HCT116 (cell line): Measurements from ENCODE around the gene CRISP1. TPM values are rescaled to one million over a fixed set of nuclear protein-coding genes. Genes with fewer than 3 reads are reported as not detected.

Experiments used
- ATAC-seq: fragments of 200-7000 bp; cut with Tn5 transposase; 2 replicates; pipeline ENCODE4 v1.9.1; 2020; ENCODE audit warnings: mild to moderate bottlenecking, moderate library complexity
- BruUV-seq: library from RNA; stranded (reverse); fragments of 400-500 nt; replicated peaks from 2 replicates; lab custom pipeline; 2021; lab: Mats Ljungman, UMichigan
- CTCF ChIA-PET: fragments of 300-600 bp; sonication (Branson Sonifier 250); formaldehyde crosslinking; loops from one replicate; lab custom pipeline; 2021; ENCODE audit warnings: antibody characterized with exemption; lab: Charles Lee
- POLR2A ChIA-PET: fragments of 300-600, 350-600 bp; sonication (Branson Sonifier 250); formaldehyde crosslinking; loops from one replicate; lab custom pipeline; 2021; ENCODE audit warnings: antibody characterized with exemption; lab: Charles Lee
- RAD21 ChIA-PET, 2 experiments: fragments of 300-600 bp; sonication (Branson Sonifier 250); formaldehyde crosslinking; loops; one replicate each; lab custom pipeline; 2023; ENCODE audit warnings: low total read pairs in 2 of 2; ENCODE audit not compliant: uncharacterized antibody in 2 of 2, unreplicated experiment in 2 of 2, low non-redundant PET in 1 of 2; lab: Charles Lee
- DNase-seq: peaks from one replicate; pipeline ENCODE4 v3.0.0-alpha.2; 2010; ENCODE audit warnings: low read depth, low spot score
- H2AFZ ChIP-seq: fragments of 200-600 bp; shearing (Covaris generic), sonication (generic); 2 replicates; pipeline ENCODE4 v1.6.1; 2017; ENCODE audit warnings: low read depth, mixed run types, mixed read lengths, antibody characterized with exemption, low read length; ENCODE audit not compliant: poor library complexity, severe bottlenecking
- H3K27ac ChIP-seq: 2 replicates; pipeline ENCODE4 v1.5.1; 2012; ENCODE audit warnings: low read depth, low read length
- H3K27me3 ChIP-seq: fragments of 200-600 bp; sonication (generic); 2 replicates; pipeline ENCODE4 v1.6.1; 2016; ENCODE audit warnings: mixed run types, low read length, mixed read lengths; ENCODE audit not compliant: insufficient read depth
- H3K36me3 ChIP-seq, 2 experiments: fragments of 200-500 bp in 1 of 2; fragments of 200-600 bp in 1 of 2; sonication (Bioruptor generic) in 1 of 2; sonication (generic) in 1 of 2; 2 replicates each; pipeline versions ENCODE4 v1.5.1 to v1.6.1; 2014 to 2016; ENCODE audit warnings: low read length in 2 of 2, inconsistent platforms in 1 of 2, mixed read lengths in 1 of 2, mixed run types in 1 of 2; ENCODE audit not compliant: insufficient read depth in 2 of 2, control insufficient read depth in 1 of 2
- H3K4me1 ChIP-seq, 2 experiments: fragments of 200-600 bp in 1 of 2; sonication (generic) in 1 of 2; 2 replicates each; pipeline versions ENCODE4 v1.5.1 to v1.6.1; 2012 to 2017; ENCODE audit warnings: low read length in 2 of 2, inconsistent platforms in 1 of 2, mild to moderate bottlenecking in 1 of 2, mixed read lengths in 1 of 2, mixed run types in 1 of 2, moderate library complexity in 1 of 2; ENCODE audit not compliant: insufficient read depth in 2 of 2, control insufficient read depth in 1 of 2
- H3K4me2 ChIP-seq: fragments of 200-600 bp; sonication (generic); 2 replicates; pipeline ENCODE4 v1.6.1; 2017; ENCODE audit warnings: mixed run types, low read length, mixed read lengths
- H3K4me3 ChIP-seq, 2 experiments: fragments of 200-600 bp in 1 of 2; sonication (generic) in 1 of 2; replicated peaks in 1 of 2; 2 replicates each; pipeline ENCODE4 v1.5.1; 2011 to 2016; ENCODE audit warnings: low read length in 2 of 2, control low read depth in 1 of 2, low read depth in 1 of 2, mild to moderate bottlenecking in 1 of 2, mixed read lengths in 1 of 2, mixed run types in 1 of 2
- H3K79me2 ChIP-seq: fragments of 200-600 bp; sonication (generic); 2 replicates; pipeline ENCODE4 v1.6.1; 2017; ENCODE audit warnings: mild to moderate bottlenecking, mixed run types, low read length, moderate library complexity, mixed read lengths; ENCODE audit not compliant: insufficient read depth
- H3K9ac ChIP-seq: fragments of 200-600 bp; sonication (generic); 2 replicates; pipeline ENCODE4 v1.6.1; 2016; ENCODE audit warnings: low read length, mixed read lengths
- H3K9me2 ChIP-seq: fragments of 200-600 bp; sonication (generic), shearing (Covaris generic); 2 replicates; pipeline ENCODE4 v1.6.1; 2017; ENCODE audit warnings: mixed run types, mild to moderate bottlenecking, moderate library complexity; ENCODE audit not compliant: insufficient read depth
- H3K9me3 ChIP-seq, 2 experiments: fragments of 200-500 bp in 1 of 2; fragments of 200-600 bp in 1 of 2; sonication (Bioruptor generic) in 1 of 2; sonication (generic) in 1 of 2; 2 replicates each; pipeline ENCODE4 v1.6.1; 2014 to 2017; ENCODE audit warnings: low read length in 2 of 2, mixed read lengths in 2 of 2, inconsistent platforms in 1 of 2, low read depth in 1 of 2, mild to moderate bottlenecking in 1 of 2, mixed run types in 1 of 2, moderate library complexity in 1 of 2; ENCODE audit not compliant: control insufficient read depth in 1 of 2, insufficient read depth in 1 of 2
- H4K20me1 ChIP-seq: fragments of 200-600 bp; sonication (generic), shearing (Covaris generic); 2 replicates; pipeline ENCODE4 v1.6.1; 2017; ENCODE audit warnings: mixed run types, mild to moderate bottlenecking, moderate library complexity; ENCODE audit not compliant: insufficient read depth
- CBX3 ChIP-seq: IDR thresholded peaks from 2 replicates; pipeline ENCODE4 v1.6.1; 2012; ENCODE audit warnings: low read depth
- CEBPB ChIP-seq: IDR thresholded peaks from 2 replicates; pipeline ENCODE4 v1.6.1; 2012; ENCODE audit warnings: low read depth
- EGR1 ChIP-seq: IDR thresholded peaks from 2 replicates; pipeline ENCODE4 v1.6.1; 2012; ENCODE audit warnings: low read depth
- ELF1 ChIP-seq: IDR thresholded peaks from 2 replicates; pipeline ENCODE4 v1.6.1; 2012; ENCODE audit warnings: low read depth, borderline replicate concordance
- EZH2phosphoT487 ChIP-seq: fragments of 200-600 bp; IDR thresholded peaks from 2 replicates; pipeline ENCODE4 v1.6.1; 2018; ENCODE audit warnings: antibody characterized with exemption, borderline replicate concordance
- FOSL1 ChIP-seq: IDR thresholded peaks from 2 replicates; pipeline ENCODE4 v1.6.1; 2012; ENCODE audit warnings: low read depth
- JUND ChIP-seq: IDR thresholded peaks from 2 replicates; pipeline ENCODE4 v1.6.1; 2012
- MAX ChIP-seq: IDR thresholded peaks from 2 replicates; pipeline ENCODE4 v1.6.1; 2012
- POLR2AphosphoS5 ChIP-seq: IDR thresholded peaks from 2 replicates; pipeline ENCODE4 v1.6.1; 2011; ENCODE audit warnings: mild to moderate bottlenecking, low read depth, low read length, moderate library complexity
- REST ChIP-seq: IDR thresholded peaks from 2 replicates; pipeline ENCODE4 v1.6.1; 2012; ENCODE audit warnings: low read depth
- SP1 ChIP-seq: IDR thresholded peaks from 2 replicates; pipeline ENCODE4 v1.6.1; 2012; ENCODE audit warnings: low read depth
- SRF ChIP-seq: IDR thresholded peaks from 2 replicates; pipeline ENCODE4 v1.6.1; 2012; ENCODE audit warnings: low read depth
- TCF7L2 ChIP-seq: IDR thresholded peaks from 2 replicates; pipeline ENCODE4 v1.7.0; 2011; ENCODE audit warnings: borderline replicate concordance, inconsistent platforms; ENCODE audit not compliant: insufficient read depth, insufficient read length; ENCODE audit errors: extremely low read depth
- ZFX ChIP-seq: fragments of 450-650 bp; IDR thresholded peaks from 2 replicates; pipeline ENCODE4 v1.6.1; 2017
- ZNF274 ChIP-seq: fragments of 200-500 bp; sonication (Bioruptor generic); IDR thresholded peaks from 2 replicates; pipeline ENCODE4 v1.6.1; 2014; ENCODE audit warnings: mild to moderate bottlenecking, low read depth, low read length, inconsistent platforms
- intact Hi-C: fragments of 100-400 bp; cut with micrococcal nuclease; formaldehyde crosslinking; loops from 2 replicates; pipeline ENCODE4 v1.10.0; 2022
- total RNA-seq: library from RNA; stranded (reverse); gene quantifications from one replicate; pipeline ENCODE4 v1.2.1, GENCODE V29; 2021; ENCODE audit not compliant: unreplicated experiment
- TF ChIP-seq, protein P1 (sequence below): IDR thresholded peaks from 2 replicates; pipeline ENCODE4 v1.6.1; 2011; ENCODE audit warnings: mild to moderate bottlenecking, low read length, moderate library complexity; ENCODE audit not compliant: insufficient replicate concordance; ENCODE audit errors: extremely low read depth

CRISP1 gene
- total RNA-seq, 1 experiment from 2014 or later: not detected

DNA sequence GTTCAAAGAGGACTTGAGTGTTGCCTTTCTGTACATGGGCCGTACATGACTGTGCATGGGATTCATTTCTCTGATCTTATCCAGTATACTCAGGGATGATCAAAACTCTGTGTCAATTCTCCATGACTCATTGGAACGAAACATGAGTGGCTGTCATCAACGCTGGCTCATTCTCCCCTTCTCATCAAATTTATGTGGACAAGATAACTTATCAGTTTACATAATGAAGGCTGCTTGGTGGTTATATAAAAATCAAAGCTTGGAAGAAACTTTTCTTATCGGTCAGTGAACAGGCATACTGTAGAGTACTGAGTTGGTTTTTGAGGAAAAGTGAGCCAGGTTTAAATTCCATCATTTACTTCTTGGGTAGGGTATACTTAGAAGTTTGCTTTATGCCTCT, 24.9 kb downstream of the CRISP1 start:
- no peaks in the 10 kb centered on the region for H3K9me3 ChIP-seq
- no peak for TF ChIP-seq ZFX
- no peak for TF ChIP-seq TCF7L2
- TF ChIP-seq JUND: no peak
- TF ChIP-seq EGR1: no peak
- no peak for TF ChIP-seq CBX3
- no peak for TF ChIP-seq EZH2phosphoT487
- TF ChIP-seq ZNF274: no peak
- TF ChIP-seq ELF1: no peak
- no peak for TF ChIP-seq SP1
- TF ChIP-seq FOSL1: no peak
- no peak for TF ChIP-seq REST
- no peak for TF ChIP-seq MAX
- TF ChIP-seq POLR2AphosphoS5: no peak
- TF ChIP-seq SRF: no peak
- TF ChIP-seq, protein P1, sequence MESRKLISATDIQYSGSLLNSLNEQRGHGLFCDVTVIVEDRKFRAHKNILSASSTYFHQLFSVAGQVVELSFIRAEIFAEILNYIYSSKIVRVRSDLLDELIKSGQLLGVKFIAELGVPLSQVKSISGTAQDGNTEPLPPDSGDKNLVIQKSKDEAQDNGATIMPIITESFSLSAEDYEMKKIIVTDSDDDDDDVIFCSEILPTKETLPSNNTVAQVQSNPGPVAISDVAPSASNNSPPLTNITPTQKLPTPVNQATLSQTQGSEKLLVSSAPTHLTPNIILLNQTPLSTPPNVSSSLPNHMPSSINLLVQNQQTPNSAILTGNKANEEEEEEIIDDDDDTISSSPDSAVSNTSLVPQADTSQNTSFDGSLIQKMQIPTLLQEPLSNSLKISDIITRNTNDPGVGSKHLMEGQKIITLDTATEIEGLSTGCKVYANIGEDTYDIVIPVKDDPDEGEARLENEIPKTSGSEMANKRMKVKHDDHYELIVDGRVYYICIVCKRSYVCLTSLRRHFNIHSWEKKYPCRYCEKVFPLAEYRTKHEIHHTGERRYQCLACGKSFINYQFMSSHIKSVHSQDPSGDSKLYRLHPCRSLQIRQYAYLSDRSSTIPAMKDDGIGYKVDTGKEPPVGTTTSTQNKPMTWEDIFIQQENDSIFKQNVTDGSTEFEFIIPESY: no peak
- TF ChIP-seq CEBPB: no peak
- TF ChIP-seq, all 23 proteins: peak for 0
- H3K27ac ChIP-seq: no peak overlapping the region
- H4K20me1 ChIP-seq: no peaks in the 10 kb centered on the region
- DNase-seq (no peak), ATAC-seq (no peak)
- H3K36me3 ChIP-seq: no peaks in the 10 kb centered on the region
- CTCF ChIA-PET: no interaction called here
- POLR2A ChIA-PET: no interaction called here
- no peak overlapping the region for H3K9ac ChIP-seq
- H3K27me3 ChIP-seq: no peaks in the 10 kb centered on the region
- no peak overlapping the region for H3K4me3 ChIP-seq
- no peaks in the 10 kb centered on the region for H3K4me1 ChIP-seq
- RAD21 ChIA-PET: no interaction called here
- no peak overlapping the region for H3K4me2 ChIP-seq
- H2AFZ ChIP-seq: no peak overlapping the region
- H3K79me2 ChIP-seq: no peaks in the 10 kb centered on the region
- H3K9me2 ChIP-seq: no peaks in the 10 kb centered on the region
- no TSS peak for BruUV-seq
- intact Hi-C loops: no loop called here
